ENCODE measurements around the gene STARD4. TPM values are rescaled to one million over a fixed set of nuclear protein-coding genes. Genes with fewer than 3 reads are reported as not detected.

STARD4 gene
- total RNA-seq, 1 donor from 2014 or later = 39.1 TPM

- Mint-ChIP-seq H3K27me3 (no peaks in the 10 kb centered on the region), H3K36me3 (no peaks in the 10 kb centered on the region), H3K9me3 (peaks cover 5% of the 10 kb centered on the region), H3K4me3 (no peak overlapping the region), H3K27ac (no peak overlapping the region), H3K4me1 (ENCODE audit: unreplicated experiment) (peaks cover 5% of the 10 kb centered on the region)
- TF ChIP-seq CTCF (conservative IDR thresholded peaks at IDR 0.05) = no peak
- no peak for DNase-seq (ENCODE audit: extremely low spot score, unreplicated experiment)
These were observed 8.6 kb upstream of the STARD4 start for GRCh38 chr5:111520908-111521307.

- Mint-ChIP-seq H3K36me3 (no peaks in the 10 kb centered on the region), H3K4me3 (no peak overlapping the region), H3K9me3 (peaks cover 5% of the 10 kb centered on the region), H3K4me1 (ENCODE audit: unreplicated experiment) (peaks cover 13% of the 10 kb centered on the region), H3K27ac (no peak overlapping the region), H3K27me3 (no peaks in the 10 kb centered on the region)
- no peak for TF ChIP-seq CTCF (conservative IDR thresholded peaks at IDR 0.05)
- DNase-seq (ENCODE audit: extremely low spot score, unreplicated experiment) = no peak
These were observed 6.4 kb upstream of the STARD4 start for GRCh38 chr5:111518777-111519176.

GRCh38 chr5:111517853-111518501, 5.6 kb upstream of the STARD4 start:
- no peak for DNase-seq (ENCODE audit: extremely low spot score, unreplicated experiment)
- Mint-ChIP-seq H3K27me3 (no peaks in the 10 kb centered on the region), H3K36me3 (no peaks in the 10 kb centered on the region), H3K9me3 (peaks cover 5% of the 10 kb centered on the region), H3K27ac (peak overlapping the region; percentile 42), H3K4me3 (no peak overlapping the region), H3K4me1 (ENCODE audit: unreplicated experiment) (peaks cover 16% of the 10 kb centered on the region)
- no peak for TF ChIP-seq CTCF (conservative IDR thresholded peaks at IDR 0.05)

GRCh38 chr5:111514087-111514486, 1.8 kb upstream of the STARD4 start:
- Mint-ChIP-seq H3K4me1 (ENCODE audit: unreplicated experiment) (peaks cover 28% of the 10 kb centered on the region), H3K9me3 (no peaks in the 10 kb centered on the region), H3K27ac (peak overlapping the region; percentile 14), H3K4me3 (peak overlapping the region; percentile 45), H3K36me3 (no peaks in the 10 kb centered on the region), H3K27me3 (no peaks in the 10 kb centered on the region)
- no peak for TF ChIP-seq CTCF (conservative IDR thresholded peaks at IDR 0.05)
- no peak for DNase-seq (ENCODE audit: extremely low spot score, unreplicated experiment)

GRCh38 chr5:111513131-111513520, 791 bp upstream of the STARD4 start:
- no peaks in the 10 kb centered on the region for H3K9me3 Mint-ChIP-seq
- no peak for DNase-seq (ENCODE audit: extremely low spot score, unreplicated experiment)
- H3K36me3 Mint-ChIP-seq = no peaks in the 10 kb centered on the region
- H3K27ac Mint-ChIP-seq = peak overlapping the region; percentile 97
- H3K4me1 Mint-ChIP-seq (ENCODE audit: unreplicated experiment) = peaks cover 28% of the 10 kb centered on the region
- no peak for TF ChIP-seq CTCF (conservative IDR thresholded peaks at IDR 0.05)
- H3K27me3 Mint-ChIP-seq = no peaks in the 10 kb centered on the region
- H3K4me3 Mint-ChIP-seq = peak overlapping the region; percentile 98

All from type B pancreatic cell (in vitro differentiated cells).